SU-DHL-6 (cell line): ENCODE results near the gene TBCK.

Experiments used
- H2AFZ ChIP-seq: fragments of 200-600 bp; sonication (generic); 2 replicates; pipeline ENCODE4 v1.6.1; 2014; ENCODE audit warnings: low read depth, mild to moderate bottlenecking, moderate library complexity, mixed read lengths, antibody characterized with exemption, low read length; ENCODE audit not compliant: severe bottlenecking
- H3F3A ChIP-seq: fragments of 200-600 bp; shearing (Covaris generic); 2 replicates; pipeline ENCODE4 v1.6.0; 2016; ENCODE audit warnings: antibody characterized with exemption, mild to moderate bottlenecking; ENCODE audit not compliant: insufficient read depth
- H3K27ac ChIP-seq: fragments of 200-600 bp; sonication (generic); 2 replicates; pipeline ENCODE4 v1.5.1; 2016; ENCODE audit warnings: low read depth, mild to moderate bottlenecking, low read length, moderate library complexity, mixed read lengths
- H3K27me3 ChIP-seq: fragments of 200-600 bp; sonication (generic), shearing (Covaris generic); 2 replicates; pipeline ENCODE4 v1.6.0; 2014; ENCODE audit warnings: mild to moderate bottlenecking, low read length
- H3K36me3 ChIP-seq: fragments of 200-600 bp; sonication (generic); 2 replicates; pipeline ENCODE4 v1.6.1; 2014; ENCODE audit warnings: mild to moderate bottlenecking, low read length, mixed read lengths
- H3K4me2 ChIP-seq: fragments of 300-600, 200-600 bp; shearing (Covaris generic), sonication (generic); 2 replicates; pipeline ENCODE4 v1.6.0; 2014; ENCODE audit warnings: low read length, low read depth, mild to moderate bottlenecking; ENCODE audit not compliant: poor library complexity, severe bottlenecking
- H3K4me3 ChIP-seq: fragments of 200-600 bp; sonication (generic); 2 replicates; pipeline ENCODE4 v1.5.1; 2014; ENCODE audit warnings: antibody characterized with exemption, low read length, mild to moderate bottlenecking, mixed read lengths; ENCODE audit not compliant: insufficient read depth, poor library complexity, severe bottlenecking
- H3K79me2 ChIP-seq: fragments of 200-600 bp; sonication (generic); 2 replicates; pipeline ENCODE4 v1.6.1; 2014; ENCODE audit warnings: mild to moderate bottlenecking, low read length, moderate library complexity; ENCODE audit not compliant: insufficient read depth
- H3K9ac ChIP-seq: fragments of 200-600 bp; sonication (generic); 2 replicates; pipeline ENCODE4 v1.7.0; 2014; ENCODE audit warnings: mild to moderate bottlenecking, low read length
- H3K9me2 ChIP-seq: fragments of 200-600 bp; sonication (generic); replicated peaks from 2 replicates; pipeline ENCODE4 v1.6.1; 2014; ENCODE audit warnings: low read length; ENCODE audit not compliant: insufficient read depth
- H3K9me3 ChIP-seq: fragments of 200-600 bp; sonication (generic); 2 replicates; pipeline ENCODE4 v1.6.1; 2014; ENCODE audit warnings: low read length, mixed read lengths; ENCODE audit not compliant: insufficient read depth
- H4K20me1 ChIP-seq: fragments of 200-600 bp; sonication (generic); 2 replicates; pipeline ENCODE4 v1.6.1; 2014; ENCODE audit warnings: low read depth, mild to moderate bottlenecking, antibody characterized with exemption, low read length, moderate library complexity, mixed read lengths
- CTCF ChIP-seq: fragments of 200-600 bp; sonication (generic); IDR thresholded peaks from one replicate; pipeline ENCODE4 v1.5.1; 2017; ENCODE audit warnings: antibody characterized with exemption, mild to moderate bottlenecking, low read length, moderate library complexity; ENCODE audit not compliant: insufficient read depth, poor library complexity, severe bottlenecking
- EZH2phosphoT487 ChIP-seq: fragments of 200-600 bp; sonication (generic), shearing (Covaris generic); conservative IDR thresholded peaks from 2 replicates; pipeline ENCODE4 v1.6.1; 2018; ENCODE audit warnings: mild to moderate bottlenecking, antibody characterized with exemption, low read length, moderate library complexity, mixed read lengths

Gene TBCK

GRCh38 chr4:106062452-106062875 is 253.5 kb downstream of the TBCK start:
- no peaks in the 10 kb centered on the region for H3K27me3 ChIP-seq
- no peaks in the 10 kb centered on the region for H4K20me1 ChIP-seq
- H3K4me2 ChIP-seq = no peak overlapping the region
- TF ChIP-seq CTCF (no peak), EZH2phosphoT487 (no peak)
- H3K79me2 ChIP-seq = no peaks in the 10 kb centered on the region
- no peaks in the 10 kb centered on the region for H3F3A ChIP-seq
- no peak overlapping the region for H3K9ac ChIP-seq
- no peak overlapping the region for H3K27ac ChIP-seq
- H3K9me2 ChIP-seq = no peaks in the 10 kb centered on the region
- no peaks in the 10 kb centered on the region for H3K36me3 ChIP-seq
- H2AFZ ChIP-seq = no peak overlapping the region
- no peak overlapping the region for H3K4me3 ChIP-seq
- no peaks in the 10 kb centered on the region for H3K9me3 ChIP-seq

- H3K9ac ChIP-seq = no peak overlapping the region
- H4K20me1 ChIP-seq = no peaks in the 10 kb centered on the region
- H3K36me3 ChIP-seq = no peaks in the 10 kb centered on the region
- no peaks in the 10 kb centered on the region for H3F3A ChIP-seq
- H3K9me2 ChIP-seq = no peaks in the 10 kb centered on the region
- no peak overlapping the region for H3K4me2 ChIP-seq
- no peak overlapping the region for H3K27ac ChIP-seq
- H3K27me3 ChIP-seq = no peaks in the 10 kb centered on the region
- H2AFZ ChIP-seq = no peak overlapping the region
- H3K79me2 ChIP-seq = no peaks in the 10 kb centered on the region
- TF ChIP-seq CTCF (no peak), EZH2phosphoT487 (no peak)
- H3K4me3 ChIP-seq = no peak overlapping the region
- H3K9me3 ChIP-seq = no peaks in the 10 kb centered on the region
Measured at GRCh38 chr4:106058921-106059320, 257.1 kb downstream of the TBCK start.

- Histone ChIP-seq H3K27ac (no peak overlapping the region), H3K9me3 (no peaks in the 10 kb centered on the region), H3K27me3 (no peaks in the 10 kb centered on the region), H3K36me3 (no peaks in the 10 kb centered on the region), H3K4me3 (no peak overlapping the region), H2AFZ (no peak overlapping the region), H4K20me1 (no peaks in the 10 kb centered on the region), H3K9ac (no peak overlapping the region), H3F3A (no peaks in the 10 kb centered on the region), H3K4me2 (no peak overlapping the region), H3K9me2 (no peaks in the 10 kb centered on the region), H3K79me2 (no peaks in the 10 kb centered on the region)
- no peak for TF ChIP-seq EZH2phosphoT487
- no peak for TF ChIP-seq CTCF
Measured at GRCh38 chr4:106056914-106057313, 259.1 kb downstream of the TBCK start.
